ENCODE data around the gene NRAP. TPM values are rescaled to one million over a fixed set of nuclear protein-coding genes. Genes with fewer than 3 reads are reported as not detected.

The NRAP gene
- total and polyA plus RNA-seq, 2 of the 8 experiments (the other 6 are each of a cell fraction or from before 2014, with no cell fraction given), result not detected

DNA sequence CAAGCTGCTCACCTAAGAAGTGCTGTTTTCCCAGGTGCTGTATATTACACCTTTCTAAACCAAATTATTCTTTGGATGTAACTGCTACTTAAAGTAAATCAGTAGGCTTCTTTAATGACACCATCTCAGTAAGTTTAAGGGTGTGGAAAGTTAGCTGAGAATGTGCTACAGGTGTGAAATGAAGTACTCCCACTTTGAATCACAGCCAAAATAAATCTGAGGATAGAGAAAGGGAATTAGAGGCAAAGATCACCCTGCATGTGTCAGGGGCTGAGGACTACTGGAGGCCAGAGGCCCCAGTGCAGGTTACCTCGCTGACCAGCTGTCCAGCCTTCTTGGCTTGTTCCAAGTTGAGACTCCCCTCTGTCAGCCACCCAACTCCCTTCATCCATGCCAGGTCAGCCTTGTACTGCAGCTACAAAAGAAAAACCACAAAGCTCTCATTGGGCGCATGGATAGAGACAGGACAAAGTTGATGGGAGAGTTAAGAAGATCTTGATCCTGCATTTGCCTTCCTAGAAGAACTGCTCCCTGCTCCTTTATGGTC is 35.2 kb downstream of the NRAP start:
- H3K4me1 ChIP-seq (replicated peaks in 1 of 4; ENCODE audit: control insufficient read depth in 3 of 4, insufficient read depth in 4 of 4, low read length in 3 of 4), result peaks cover 0 to 5% (median 0%) of the 10 kb centered on the region in 4 experiments; a peak in 2 of 7 replicates
- no peak overlapping the region for H3K56ac ChIP-seq (replicated peaks; ENCODE audit: insufficient read length, low read depth, low read length)
- ChIA-PET CTCF (ENCODE audit: partially characterized antibody) (interaction anchor here (5.7 kb wide), 1 partner anchor 12 kb away, joined by 47 read pairs; no protein-coding TSS in a partner anchor), POLR2A (ENCODE audit: partially characterized antibody) (interaction anchor here (0.7 kb wide), 1 partner anchor 21 kb away, joined by 3 read pairs; no protein-coding TSS in a partner anchor)
- DNase-seq (ENCODE audit: low read depth in 1 of 2, low spot score in 2 of 2) (no peak), FAIRE-seq (no peak)
- H3K23me2 ChIP-seq (ENCODE audit: low read depth, low read length), result no peaks in the 10 kb centered on the region
- H3K9me3 ChIP-seq (ENCODE audit: insufficient read depth in 2 of 2, low read depth in 1 of 2, low read length in 1 of 2), result no peaks in the 10 kb centered on the region
- TF ChIP-seq POLR2AphosphoS5 (IDR thresholded peaks at IDR 0.05; ENCODE audit: low read depth, low read length), result no peak
- TF ChIP-seq SP4 (IDR thresholded peaks at IDR 0.05; ENCODE audit: low read length), result no peak
- no peak overlapping the region for H3K4me3 ChIP-seq (ENCODE audit: extremely low read depth in 1 of 4, insufficient read depth in 2 of 4, low read depth in 3 of 4, low read length in 4 of 4)
- no peaks in the 10 kb centered on the region for H3K36me3 ChIP-seq (ENCODE audit: control insufficient read depth in 2 of 4, insufficient read depth in 4 of 4, low read length in 3 of 4)
- H3K14ac ChIP-seq (ENCODE audit: insufficient read length), result peak overlapping the region; percentile 43
- no peak overlapping the region for H2BK120ac ChIP-seq (replicated peaks; ENCODE audit: low read depth, low read length)
- H2BK15ac ChIP-seq (ENCODE audit: low read length), result no peak overlapping the region
- H3K4ac ChIP-seq (replicated peaks; ENCODE audit: insufficient read length, low read depth, low read length), result no peak overlapping the region
- H4K91ac ChIP-seq (replicated peaks; ENCODE audit: insufficient read length, low read length), result no peak overlapping the region
- H4K8ac ChIP-seq (ENCODE audit: extremely low read depth, insufficient read depth, low read length), result no peak overlapping the region
- no peak overlapping the region for H4K5ac ChIP-seq (ENCODE audit: insufficient read length, low read depth, low read length)
- H3K27ac ChIP-seq (ENCODE audit: low read depth, low read length), result no peak overlapping the region
- H3K18ac ChIP-seq (ENCODE audit: extremely low read depth, low read length), result no peak overlapping the region
- H2BK20ac ChIP-seq (ENCODE audit: low read length), result no peak overlapping the region
- no peak overlapping the region for H2BK12ac ChIP-seq (ENCODE audit: low read depth, low read length)
- 88% methylated on average over 2 of the region's 2 CpGs; no CpG with 5 or more reads in 1 of the 2 experiments for WGBS, 2 experiments (ENCODE audit: extremely low coverage in 1 of 2, insufficient coverage in 1 of 2, insufficient read length in 1 of 2, insufficient replicate concordance in 2 of 2, low coverage in 1 of 2, low lambda C conversion rate in 2 of 2, missing lambda C conversion rate in 1 of 2)
- no peaks in the 10 kb centered on the region for H4K20me1 ChIP-seq (replicated peaks in 1 of 2; ENCODE audit: control insufficient read depth in 1 of 2, insufficient read depth in 2 of 2, low read length in 2 of 2)
- H2AFZ ChIP-seq (ENCODE audit: low read length), result no peak overlapping the region
- H3K23ac ChIP-seq (ENCODE audit: insufficient read length), result no peak overlapping the region
- no peaks in the 10 kb centered on the region for H3K79me1 ChIP-seq (ENCODE audit: low read depth, low read length)
- H3K27me3 ChIP-seq (replicated peaks in 1 of 4; ENCODE audit: control insufficient read depth in 3 of 4, extremely low read depth in 1 of 4, insufficient read depth in 3 of 4, low read length in 3 of 4), result no peaks in the 10 kb centered on the region; a peak in 2 of 7 replicates
- no peaks in the 10 kb centered on the region for H3K79me2 ChIP-seq (ENCODE audit: control insufficient read depth in 1 of 2, insufficient read depth in 2 of 2, low read length in 2 of 2)
- no peak overlapping the region for H2AK5ac ChIP-seq (ENCODE audit: low read depth, low read length)
- H2BK5ac ChIP-seq (ENCODE audit: low read depth, low read length), result no peak overlapping the region
- no peak overlapping the region for H3K9ac ChIP-seq (replicated peaks in 1 of 4; ENCODE audit: extremely low read depth in 1 of 4, low read depth in 3 of 4, low read length in 3 of 4)
- no peak overlapping the region for H3K4me2 ChIP-seq (ENCODE audit: insufficient read depth in 1 of 2, low read depth in 2 of 2, low read length in 2 of 2)
